ENCODE results near the gene SCYGR6.

DNA sequence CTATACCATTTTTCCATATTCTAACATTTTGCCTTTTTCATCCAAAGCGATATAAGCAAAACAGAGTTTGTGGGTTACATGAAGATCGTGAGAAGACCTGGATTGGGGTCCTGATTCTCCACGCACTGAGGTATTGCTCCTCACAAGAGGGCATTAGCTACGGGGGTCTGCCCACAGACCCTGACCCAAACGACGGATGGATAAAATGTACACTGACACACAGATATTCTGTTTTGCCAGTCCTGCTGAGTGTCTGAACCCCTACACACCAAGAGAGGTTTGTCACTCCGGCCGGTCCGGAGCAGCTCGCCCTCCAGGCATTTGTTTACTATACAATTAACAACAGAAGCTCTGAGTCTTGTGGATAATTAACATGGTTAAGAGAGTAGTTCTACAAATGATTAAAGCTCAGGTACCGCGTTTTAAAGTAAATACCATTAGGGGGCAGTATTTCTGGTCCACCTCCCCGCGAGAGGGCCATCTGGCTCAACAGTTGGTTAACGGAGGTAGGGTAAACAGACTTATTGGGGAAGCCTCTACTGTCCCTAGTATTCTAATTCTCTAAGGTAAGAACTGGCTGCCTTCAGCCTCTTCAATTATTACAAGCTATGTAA, 49.6 kb upstream of the SCYGR6 start:
- TF ChIP-seq HDAC2 (IDR thresholded peaks at IDR 0.05) (no peak), CHD2 (IDR thresholded peaks at IDR 0.05; ENCODE audit: low read depth, low read length) (no peak), ZFX (CRISPR knock-in tag; IDR thresholded peaks at IDR 0.05) (no peak)

Measured in K562 (cell line).